OCI-LY1 (cell line): ENCODE data around the gene LRCH3.

Source experiments
- H2AFZ ChIP-seq: fragments of 200-600 bp; sonication (generic), shearing (Covaris generic); 2 replicates; pipeline ENCODE4 v1.6.0; 2014; ENCODE audit warnings: antibody characterized with exemption, mild to moderate bottlenecking, low read length
- H3F3A ChIP-seq: fragments of 200-600 bp; sonication (generic), shearing (Covaris generic); 2 replicates; pipeline ENCODE4 v1.6.0; 2014; ENCODE audit warnings: mild to moderate bottlenecking, antibody characterized with exemption, low read length, moderate library complexity; ENCODE audit not compliant: insufficient read depth
- H3K27ac ChIP-seq: fragments of 200-600 bp; sonication (generic); 2 replicates; pipeline ENCODE4 v1.5.1; 2014; ENCODE audit warnings: low read length, mixed run types, mild to moderate bottlenecking, low read depth; ENCODE audit not compliant: poor library complexity, severe bottlenecking
- H3K27me3 ChIP-seq: fragments of 200-600 bp; sonication (generic); 2 replicates; pipeline ENCODE4 v1.6.0; 2014; ENCODE audit warnings: antibody characterized with exemption, mild to moderate bottlenecking, low read length, moderate library complexity; ENCODE audit not compliant: insufficient read depth
- H3K36me3 ChIP-seq: fragments of 200-600 bp; sonication (generic); 2 replicates; pipeline ENCODE4 v1.6.1; 2014; ENCODE audit warnings: mild to moderate bottlenecking, antibody characterized with exemption, low read length, moderate library complexity, mixed read lengths; ENCODE audit not compliant: insufficient read depth
- H3K4me1 ChIP-seq: fragments of 200-600 bp; sonication (generic); 2 replicates; pipeline ENCODE4 v1.5.1; 2014; ENCODE audit warnings: mild to moderate bottlenecking, low read length, moderate library complexity; ENCODE audit not compliant: insufficient read depth, severe bottlenecking
- H3K4me2 ChIP-seq: fragments of 200-600 bp; sonication (generic), shearing (Covaris generic); 2 replicates; pipeline ENCODE4 v1.6.1; 2014; ENCODE audit warnings: low read length
- H3K4me3 ChIP-seq: fragments of 200-600 bp; sonication (generic); 2 replicates; pipeline ENCODE4 v1.5.1; 2014; ENCODE audit warnings: low read length, low read depth, mild to moderate bottlenecking, mixed read lengths; ENCODE audit not compliant: poor library complexity, severe bottlenecking
- H3K79me2 ChIP-seq: fragments of 200-600 bp; shearing (Covaris generic); 2 replicates; pipeline ENCODE4 v1.6.1; 2016; ENCODE audit warnings: mixed run types, low read length, mixed read lengths; ENCODE audit not compliant: insufficient read depth
- H3K9ac ChIP-seq: fragments of 200-600 bp; sonication (generic), shearing (Covaris generic); 2 replicates; pipeline ENCODE4 v1.6.1; 2014; ENCODE audit warnings: mild to moderate bottlenecking, low read length, mixed read lengths
- H3K9me2 ChIP-seq: fragments of 200-600 bp; sonication (generic), shearing (Covaris generic); 2 replicates; pipeline ENCODE4 v1.6.1; 2014; ENCODE audit warnings: low read depth, mild to moderate bottlenecking, low read length, mixed read lengths
- H3K9me3 ChIP-seq: fragments of 200-600 bp; shearing (Covaris generic); 2 replicates; pipeline ENCODE4 v1.6.1; 2014; ENCODE audit warnings: low read length, mixed read lengths
- H4K20me1 ChIP-seq: fragments of 200-600 bp; sonication (generic), shearing (Covaris generic); 2 replicates; pipeline ENCODE4 v1.6.0; 2016; ENCODE audit warnings: mild to moderate bottlenecking, low read length; ENCODE audit not compliant: insufficient read depth
- CTCF ChIP-seq: fragments of 200-600 bp; sonication (generic), shearing (Covaris generic); IDR thresholded peaks from 2 replicates; pipeline ENCODE4 v1.5.1; 2017; ENCODE audit warnings: mild to moderate bottlenecking, antibody characterized with exemption, low read length, moderate library complexity, mixed read lengths
- EZH2 ChIP-seq: fragments of 200-600 bp; sonication (generic), shearing (Covaris generic); IDR thresholded peaks from 2 replicates; pipeline ENCODE4 v1.8.0; 2017; ENCODE audit warnings: borderline replicate concordance, mixed run types, mild to moderate bottlenecking, antibody characterized with exemption, low read length, moderate library complexity, mixed read lengths

The LRCH3 gene

GRCh38 chr3:197758512-197758911 lies 32.5 kb upstream of the LRCH3 start:
- Histone ChIP-seq H3K9ac (no peak overlapping the region), H3K4me3 (no peak overlapping the region), H3K9me2 (no peaks in the 10 kb centered on the region), H3K4me1 (peaks cover 12% of the 10 kb centered on the region), H2AFZ (no peak overlapping the region), H3K27ac (no peak overlapping the region), H4K20me1 (no peaks in the 10 kb centered on the region), H3K36me3 (peaks cover 76% of the 10 kb centered on the region), H3K27me3 (no peaks in the 10 kb centered on the region), H3K4me2 (no peak overlapping the region), H3K9me3 (no peaks in the 10 kb centered on the region), H3K79me2 (peaks cover 39% of the 10 kb centered on the region), H3F3A (no peaks in the 10 kb centered on the region)
- TF ChIP-seq EZH2 (no peak), CTCF (no peak)

GRCh38 chr3:197761784-197762183 lies 29.3 kb upstream of the LRCH3 start:
- no peaks in the 10 kb centered on the region for H4K20me1 ChIP-seq
- no peaks in the 10 kb centered on the region for H3K27me3 ChIP-seq
- no peaks in the 10 kb centered on the region for H3F3A ChIP-seq
- no peak overlapping the region for H3K9ac ChIP-seq
- peaks cover 94% of the 10 kb centered on the region for H3K36me3 ChIP-seq
- H3K4me1 ChIP-seq, result no peaks in the 10 kb centered on the region
- no peak overlapping the region for H3K27ac ChIP-seq
- no peak overlapping the region for H3K4me3 ChIP-seq
- peaks cover 7% of the 10 kb centered on the region; the same call in 1 of the 2 replicates for H3K79me2 ChIP-seq
- no peak for TF ChIP-seq CTCF
- no peak for TF ChIP-seq EZH2
- H3K4me2 ChIP-seq, result no peak overlapping the region
- H2AFZ ChIP-seq, result no peak overlapping the region
- H3K9me3 ChIP-seq, result no peaks in the 10 kb centered on the region
- no peaks in the 10 kb centered on the region for H3K9me2 ChIP-seq

GRCh38 chr3:197775317-197775716 lies 15.7 kb upstream of the LRCH3 start:
- H3K4me3 ChIP-seq, result no peak overlapping the region
- H3K9me3 ChIP-seq, result no peaks in the 10 kb centered on the region
- no peaks in the 10 kb centered on the region for H4K20me1 ChIP-seq
- no peak overlapping the region for H3K9ac ChIP-seq
- 0 out of 2 replicates have a peak, but pooled peaks cover 10% of the 10 kb centered on the region for H3F3A ChIP-seq
- H2AFZ ChIP-seq, result no peak overlapping the region
- H3K27me3 ChIP-seq, result no peaks in the 10 kb centered on the region
- H3K4me1 ChIP-seq, result peaks cover 16% of the 10 kb centered on the region
- H3K36me3 ChIP-seq, result peaks cover 97% of the 10 kb centered on the region
- no peaks in the 10 kb centered on the region for H3K79me2 ChIP-seq
- TF ChIP-seq EZH2 (no peak), CTCF (no peak)
- no peaks in the 10 kb centered on the region for H3K9me2 ChIP-seq
- no peak overlapping the region for H3K27ac ChIP-seq
- no peak overlapping the region for H3K4me2 ChIP-seq
